Measurements from ENCODE around the gene BACH2.
"Not testable (repeated sequence)": the region's sequence is repeated elsewhere in the genome, so short reads cannot be mapped to it uniquely, and the experiment has no call there.

Gene BACH2

DNA sequence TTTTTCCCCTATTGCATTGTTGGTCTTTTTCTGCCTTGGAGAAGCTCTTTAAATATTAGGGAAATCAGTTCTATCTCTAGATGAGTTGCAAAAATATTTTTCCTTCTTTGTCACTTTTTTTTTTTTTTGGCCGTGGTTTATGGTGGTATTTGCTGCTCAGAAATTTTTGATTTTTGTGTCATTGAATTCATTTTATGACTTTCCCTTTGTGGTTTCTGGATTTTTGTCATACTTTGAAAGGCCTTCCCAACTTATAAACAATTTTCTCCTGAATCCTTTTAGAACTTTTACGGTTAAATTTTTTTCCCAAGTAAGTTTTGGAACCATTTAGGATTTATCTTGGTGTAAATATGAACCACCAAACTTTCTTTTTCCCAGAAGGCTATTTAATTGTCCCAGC lies 256.7 kb downstream of the BACH2 start:
- no peak for DNase-seq (ENCODE audit: low read depth in 2 of 3, low spot score in 2 of 3)

DNA sequence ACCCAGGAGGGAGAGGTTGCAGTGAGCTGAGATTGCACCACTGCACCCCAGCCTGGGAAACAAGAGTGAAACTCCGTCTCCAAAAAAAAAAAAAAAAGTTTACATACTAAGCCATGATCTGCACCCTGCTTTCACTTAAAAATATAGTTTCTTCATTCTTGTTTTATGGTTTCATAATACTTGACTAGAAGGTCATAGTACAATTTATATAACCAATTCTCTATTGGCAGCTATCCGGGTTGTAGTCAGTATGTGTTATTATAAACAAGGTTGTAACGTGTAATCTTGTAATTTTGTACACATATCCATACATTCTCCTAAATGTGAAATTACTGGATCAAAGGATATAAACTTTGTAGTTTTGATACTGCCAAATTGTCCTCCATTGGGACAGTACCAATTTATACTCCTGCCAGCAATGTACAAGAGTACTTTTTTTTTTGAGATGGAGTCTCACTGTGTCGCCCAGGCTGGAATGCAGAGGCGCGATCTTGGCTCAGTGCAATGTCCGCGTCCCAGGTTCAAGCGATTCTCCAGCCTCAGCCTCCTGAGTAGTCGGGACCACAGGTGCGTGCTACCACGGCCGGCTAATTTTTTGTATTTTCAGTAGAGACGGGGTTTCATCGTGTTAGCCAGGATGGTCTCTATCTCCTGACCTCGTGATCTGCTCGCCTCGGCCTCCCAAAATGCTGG lies 257.5 kb downstream of the BACH2 start:
- DNase-seq (ENCODE audit: low read depth in 2 of 3, low spot score in 2 of 3): no peak

DNA sequence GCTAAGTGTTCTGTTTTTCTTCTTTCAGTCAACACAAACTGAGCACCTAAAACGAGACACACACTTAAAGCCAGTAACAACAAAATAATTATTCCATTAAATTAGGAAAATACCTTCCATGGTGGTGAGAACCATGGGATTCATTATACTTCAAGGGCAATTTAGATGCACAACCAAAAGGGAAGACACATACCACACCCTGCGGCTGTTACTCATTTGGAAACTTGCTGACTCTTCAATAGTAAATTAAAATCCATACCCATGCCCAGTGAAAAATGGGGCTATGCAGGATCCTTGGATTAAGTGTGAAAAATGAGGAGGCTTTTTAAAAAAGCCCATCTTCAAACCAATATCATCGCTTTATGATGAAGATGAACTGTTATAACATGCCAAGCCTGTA lies 259.7 kb downstream of the BACH2 start:
- DNase-seq (ENCODE audit: low read depth in 2 of 3, low spot score in 2 of 3): no peak

DNA sequence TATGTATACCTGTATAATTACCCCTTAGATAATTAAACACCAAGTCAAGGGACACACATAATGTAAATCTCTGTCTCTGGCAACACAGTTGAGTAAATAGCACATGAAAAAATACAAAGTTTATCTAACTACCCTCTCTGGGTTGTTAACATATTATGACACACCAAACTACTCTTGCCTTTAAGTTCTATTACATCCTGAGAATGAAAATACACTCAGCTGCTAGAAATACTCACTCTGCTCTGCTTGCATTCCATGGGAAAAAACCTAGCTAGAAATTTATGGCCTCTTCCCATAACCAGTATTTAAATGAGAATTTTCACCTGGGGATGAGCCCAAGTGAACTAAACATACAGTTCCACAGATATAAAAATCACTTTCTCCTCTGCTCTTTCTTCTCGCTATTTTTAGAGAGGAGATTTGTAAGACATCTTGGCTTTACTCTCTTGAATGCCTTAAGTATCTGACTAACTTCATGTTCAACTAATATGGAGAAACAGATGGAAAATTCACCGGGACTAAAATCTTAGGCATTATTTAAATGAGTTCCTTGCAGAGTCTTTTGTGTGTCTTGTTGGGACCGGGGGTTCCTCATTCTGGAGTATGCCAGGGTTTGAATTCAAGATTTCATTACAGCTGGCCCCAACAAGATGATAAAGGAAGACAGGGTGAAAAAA lies 261.5 kb downstream of the BACH2 start:
- no peak for DNase-seq (ENCODE audit: low read depth in 2 of 3, low spot score in 2 of 3)

DNA sequence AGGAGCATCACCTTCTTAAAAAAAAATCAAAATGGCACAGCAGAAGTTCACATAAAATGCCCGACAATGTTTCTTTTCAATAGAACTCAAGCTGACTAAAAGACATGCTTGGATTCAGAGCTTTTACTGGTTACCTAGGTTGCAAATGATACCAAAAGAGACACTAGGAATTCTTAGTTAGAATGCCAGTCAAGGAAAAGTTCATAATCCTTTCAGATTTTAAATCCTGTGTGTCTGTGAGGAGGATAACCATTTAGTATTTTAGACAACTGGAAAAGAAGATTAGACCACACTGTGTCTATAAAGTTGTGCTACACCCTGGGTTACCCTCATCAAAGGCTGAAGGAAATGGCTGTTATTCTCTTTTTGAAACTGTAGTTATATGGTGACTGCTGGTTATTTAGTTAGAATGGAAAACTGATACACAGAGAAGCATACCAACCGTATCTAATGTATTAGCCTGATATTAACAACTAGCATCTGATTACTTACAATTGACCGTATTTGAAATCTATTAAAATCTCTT lies 262.8 kb downstream of the BACH2 start:
- DNase-seq (ENCODE audit: low read depth in 2 of 3, low spot score in 2 of 3): no peak

DNA sequence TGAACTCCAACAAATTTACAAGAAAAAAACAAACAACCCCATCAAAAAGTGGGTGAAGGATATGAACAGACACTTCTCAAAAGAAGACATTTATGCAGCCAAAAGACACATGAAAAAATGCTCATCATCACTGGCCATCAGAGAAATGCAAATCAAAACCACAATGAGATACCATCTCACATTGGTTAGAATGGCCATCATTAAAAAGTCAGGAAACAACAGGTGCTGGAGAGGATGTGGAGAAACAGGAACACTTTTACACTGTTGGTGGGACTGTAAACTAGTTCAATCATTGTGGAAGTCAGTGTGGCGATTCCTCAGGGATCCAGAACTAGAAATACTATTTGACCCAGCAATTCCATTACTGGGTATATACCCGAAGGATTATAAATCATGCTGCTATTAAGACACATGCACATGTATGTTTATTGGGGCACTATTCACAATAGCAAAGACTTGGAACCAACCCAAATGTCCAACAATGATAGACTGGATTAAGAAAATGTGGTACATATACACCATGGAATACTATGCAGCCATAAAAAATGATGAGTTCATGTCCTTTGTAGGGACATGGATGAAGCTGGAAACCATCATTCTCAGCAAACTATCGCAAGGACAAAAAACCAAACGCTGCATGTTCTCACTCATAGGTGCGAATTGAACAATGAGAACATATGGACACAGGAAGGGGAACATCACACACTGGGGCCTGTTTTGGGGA lies 264.0 kb downstream of the BACH2 start:
- not testable (repeated sequence) for DNase-seq (ENCODE audit: low read depth in 2 of 3, low spot score in 2 of 3)

DNA sequence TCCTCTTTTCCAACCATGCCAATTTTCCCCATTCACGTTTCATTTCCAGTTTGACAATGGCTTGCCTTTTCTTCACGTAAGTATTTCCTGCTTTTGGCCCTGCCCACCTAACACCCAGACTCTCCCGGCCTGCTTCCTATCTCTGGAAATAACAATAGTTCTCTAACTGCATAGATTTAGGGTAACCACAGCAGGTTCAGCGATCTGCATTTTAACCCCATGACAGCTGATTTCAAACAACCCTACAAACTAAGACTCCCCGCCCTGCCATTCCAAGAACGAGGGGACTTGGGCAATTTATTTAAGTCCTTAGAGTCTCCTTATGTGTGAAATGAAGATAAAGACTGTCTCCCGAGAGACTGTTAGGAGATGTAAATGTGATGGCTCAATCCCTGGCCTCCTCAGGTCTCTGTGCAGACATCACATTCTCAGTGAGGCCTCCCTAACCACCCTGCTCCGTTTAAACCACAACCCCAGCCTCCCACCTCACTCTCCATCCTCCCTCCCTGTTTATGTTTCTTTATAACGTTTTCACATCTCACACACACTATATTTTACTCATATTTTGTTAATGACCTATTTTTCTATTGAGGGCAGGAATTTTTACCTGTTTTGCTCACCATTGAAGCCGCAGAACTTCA lies 267.5 kb downstream of the BACH2 start:
- no peak for DNase-seq (ENCODE audit: low read depth in 2 of 3, low spot score in 2 of 3)

DNA sequence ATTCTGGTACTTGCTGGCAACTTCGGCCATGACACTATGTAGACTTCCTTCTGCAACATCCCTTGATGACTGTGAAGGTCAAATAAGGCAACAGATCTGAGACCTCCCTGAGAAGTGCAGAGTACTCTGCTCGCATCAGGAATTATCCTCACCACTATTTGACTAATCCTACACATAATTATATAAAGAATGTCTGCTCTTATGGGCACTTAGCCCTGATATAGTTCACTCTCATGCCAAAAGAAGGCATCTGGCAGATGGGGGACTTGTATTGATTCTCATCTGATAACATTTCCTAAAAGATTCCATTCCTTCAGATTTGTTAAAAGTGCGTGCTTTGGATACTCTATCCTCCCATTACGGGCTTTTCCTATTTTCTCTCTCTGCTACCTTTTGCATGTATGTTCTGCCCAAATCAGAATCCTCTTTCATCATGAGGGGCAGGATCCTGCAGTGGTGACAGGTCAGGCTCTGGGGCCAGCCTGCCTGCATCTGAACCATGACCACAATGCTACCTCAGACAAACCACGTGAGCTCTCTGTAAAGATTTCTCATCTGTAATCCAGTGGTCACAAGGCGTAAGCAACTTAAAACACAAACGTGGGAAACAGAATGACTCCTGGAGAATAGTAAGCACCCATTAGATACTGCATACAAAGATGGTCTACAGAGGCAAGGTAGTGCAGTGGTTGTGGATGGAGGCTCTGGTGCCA lies 268.4 kb downstream of the BACH2 start:
- no peak for DNase-seq (ENCODE audit: low read depth in 2 of 3, low spot score in 2 of 3)

DNA sequence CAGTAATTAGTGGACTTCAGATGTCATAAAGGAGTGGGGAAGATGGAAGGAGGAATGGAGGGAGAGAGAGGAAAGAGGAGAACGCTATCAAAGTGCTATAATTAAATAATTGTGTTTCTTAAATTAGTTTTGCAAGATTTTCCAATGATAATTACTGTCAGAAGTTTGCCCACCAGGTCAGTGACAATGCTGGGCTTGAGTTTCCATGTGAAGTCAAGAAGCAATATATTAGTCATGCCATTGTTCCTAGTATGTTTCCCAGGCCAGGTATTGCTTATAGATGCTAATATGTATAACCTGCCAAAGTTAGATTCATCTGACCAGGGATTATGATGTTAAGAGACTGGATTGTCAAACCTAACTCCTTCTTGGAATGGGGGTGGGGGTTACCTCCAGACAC lies 270.4 kb downstream of the BACH2 start:
- no peak for DNase-seq (ENCODE audit: low read depth in 2 of 3, low spot score in 2 of 3)

DNA sequence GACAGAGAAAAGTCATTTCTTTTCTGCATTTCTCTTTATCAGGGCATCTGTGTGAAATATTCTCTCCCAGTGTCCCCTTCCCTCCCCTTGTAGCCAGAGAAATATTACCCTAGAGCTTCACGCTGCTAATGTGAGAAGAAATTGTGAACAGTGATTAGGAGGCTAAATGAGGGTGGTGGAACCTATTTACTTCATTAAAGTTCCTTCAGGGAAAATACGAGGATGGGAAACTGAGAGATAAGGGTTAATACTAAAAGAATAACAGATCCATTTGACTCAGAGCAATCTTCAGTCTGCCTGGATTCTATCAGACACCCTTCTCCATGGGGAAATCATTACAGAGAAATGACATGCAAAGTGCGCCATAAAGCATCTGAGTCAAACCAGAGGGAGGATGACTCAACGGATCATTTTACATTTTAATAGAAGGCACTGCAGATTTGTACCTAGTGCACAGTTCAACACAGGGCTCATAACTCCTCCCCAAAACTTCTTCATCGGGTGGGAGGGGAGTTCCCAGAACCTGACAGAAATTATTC lies 271.1 kb downstream of the BACH2 start:
- DNase-seq (ENCODE audit: low read depth in 2 of 3, low spot score in 2 of 3): no peak

DNA sequence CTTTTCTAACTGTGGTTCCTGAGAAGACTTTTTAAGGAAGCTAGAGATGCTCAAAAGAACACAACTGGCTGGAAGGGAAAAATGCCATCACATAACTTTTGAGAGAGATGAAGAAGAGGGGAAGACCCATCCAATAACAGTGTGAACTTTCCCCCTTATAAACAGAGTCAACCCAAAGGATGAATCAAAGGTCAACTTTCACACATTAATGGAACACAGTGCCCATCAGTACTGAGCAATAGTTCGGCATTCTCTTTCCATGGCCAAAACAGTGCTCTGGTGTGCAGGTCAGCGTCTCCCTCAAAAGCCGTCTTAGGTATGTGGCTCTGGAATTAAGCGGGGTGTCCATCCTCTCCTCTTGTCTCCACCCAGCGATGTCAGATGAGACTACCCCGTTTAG lies 272.0 kb downstream of the BACH2 start:
- no peak for DNase-seq (ENCODE audit: low read depth in 2 of 3, low spot score in 2 of 3)

DNA sequence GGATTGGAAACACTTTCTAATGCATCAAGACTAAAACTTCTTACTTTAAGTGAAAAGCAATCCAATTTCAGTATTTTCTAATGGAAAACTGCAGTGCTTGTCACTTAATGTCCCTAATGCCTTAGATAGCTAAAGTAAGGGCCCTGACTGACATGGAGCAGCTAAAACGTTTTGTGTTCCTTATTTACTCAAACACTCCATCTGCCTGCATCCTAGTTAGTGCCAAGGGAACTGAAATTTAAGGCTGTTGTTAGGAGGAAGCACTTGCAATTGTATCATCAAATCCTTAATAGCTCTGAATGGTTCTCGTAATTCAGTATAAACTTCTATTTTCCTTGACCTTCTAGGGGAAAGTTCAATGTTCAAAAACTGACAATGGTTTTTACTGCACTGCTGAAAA lies 274.9 kb downstream of the BACH2 start:
- no peak for DNase-seq (ENCODE audit: low read depth in 2 of 3, low spot score in 2 of 3)

DNA sequence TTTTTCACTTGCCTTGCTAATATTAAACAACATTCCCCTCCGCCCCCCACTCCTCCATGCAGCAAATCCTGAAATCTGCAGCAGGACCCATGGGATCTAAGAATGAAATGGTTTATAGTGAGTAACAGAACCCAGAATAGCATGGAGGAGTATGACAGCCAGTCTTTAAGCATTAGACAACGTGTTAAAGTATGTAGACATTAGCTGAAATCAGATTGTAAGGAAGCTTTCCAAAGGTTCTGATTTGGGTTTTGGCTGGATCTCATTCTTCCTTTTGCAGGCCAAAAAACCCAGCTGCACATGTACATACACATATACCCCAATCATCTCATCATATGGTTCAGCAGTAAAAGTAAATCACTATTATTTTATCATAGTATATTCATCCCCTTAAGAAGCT lies 275.9 kb downstream of the BACH2 start:
- DNase-seq (ENCODE audit: low read depth in 2 of 3, low spot score in 2 of 3): no peak

DNA sequence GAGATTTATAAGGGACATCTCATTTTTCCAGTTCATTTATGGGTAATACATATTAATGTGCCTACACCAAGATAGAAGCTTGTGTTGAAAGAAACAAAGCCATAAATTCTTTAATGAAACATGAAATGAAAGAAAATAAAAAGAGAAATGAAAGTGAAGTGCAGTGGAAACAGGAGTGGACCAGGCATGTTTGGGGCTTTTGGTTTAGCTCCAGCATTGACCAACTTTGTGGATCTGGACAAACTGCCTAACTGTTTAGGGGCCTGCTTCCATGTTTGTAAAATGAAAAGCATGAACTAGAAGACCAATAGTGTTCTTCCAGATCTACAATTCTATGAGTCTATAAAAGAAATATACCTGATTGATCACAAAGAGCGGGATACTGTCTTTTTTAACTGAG lies 277.4 kb downstream of the BACH2 start:
- DNase-seq (ENCODE audit: low read depth in 2 of 3, low spot score in 2 of 3): no peak

DNA sequence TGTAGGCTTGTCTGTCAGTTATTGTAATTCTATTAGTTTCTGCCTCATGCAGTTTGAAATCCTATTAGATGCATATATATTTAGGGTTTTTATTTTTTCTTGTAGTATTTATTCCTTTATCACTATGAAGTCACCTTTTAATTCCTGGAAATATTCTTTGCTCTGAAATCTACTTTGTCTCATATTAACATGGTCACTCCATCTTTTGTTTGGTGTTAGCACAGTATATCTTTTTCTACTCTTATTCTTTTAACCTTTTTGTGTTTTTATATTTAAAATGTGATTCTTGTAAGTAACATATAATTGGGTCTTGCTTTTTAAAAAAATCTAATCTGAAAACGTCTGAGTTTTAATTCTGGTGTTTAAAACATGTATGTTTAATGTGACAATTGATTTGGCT lies 280.8 kb downstream of the BACH2 start:
- no peak for DNase-seq (ENCODE audit: low read depth in 2 of 3, low spot score in 2 of 3)

DNA sequence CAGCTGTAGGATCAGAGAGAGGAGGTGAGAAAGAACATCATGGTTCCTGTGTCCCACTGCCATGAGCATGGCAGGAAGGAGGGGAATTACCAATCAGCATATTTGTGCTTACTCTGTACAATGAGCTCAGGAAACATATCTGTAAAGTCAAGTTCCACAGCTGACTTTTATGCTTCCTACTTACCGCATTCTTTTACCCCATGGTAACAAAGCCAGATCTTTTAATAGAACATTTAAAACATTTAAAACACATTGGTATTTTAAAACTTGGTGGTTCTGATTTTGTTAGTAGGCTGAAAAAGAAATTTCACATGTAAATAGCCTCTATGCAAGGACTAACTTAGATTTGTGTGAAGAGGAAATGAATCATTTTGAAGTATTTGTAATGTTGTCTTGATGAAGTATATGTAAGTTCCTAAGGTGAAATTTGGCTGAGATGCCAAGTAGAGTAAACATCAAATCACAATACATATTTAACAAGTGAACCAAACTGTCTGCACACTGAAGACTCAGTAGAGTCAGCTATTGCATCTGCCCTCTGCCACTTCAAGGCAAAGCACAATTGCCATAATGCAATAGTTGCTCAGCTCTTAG lies 287.6 kb downstream of the BACH2 start:
- DNase-seq (ENCODE audit: low read depth in 2 of 3, low spot score in 2 of 3): no peak

DNA sequence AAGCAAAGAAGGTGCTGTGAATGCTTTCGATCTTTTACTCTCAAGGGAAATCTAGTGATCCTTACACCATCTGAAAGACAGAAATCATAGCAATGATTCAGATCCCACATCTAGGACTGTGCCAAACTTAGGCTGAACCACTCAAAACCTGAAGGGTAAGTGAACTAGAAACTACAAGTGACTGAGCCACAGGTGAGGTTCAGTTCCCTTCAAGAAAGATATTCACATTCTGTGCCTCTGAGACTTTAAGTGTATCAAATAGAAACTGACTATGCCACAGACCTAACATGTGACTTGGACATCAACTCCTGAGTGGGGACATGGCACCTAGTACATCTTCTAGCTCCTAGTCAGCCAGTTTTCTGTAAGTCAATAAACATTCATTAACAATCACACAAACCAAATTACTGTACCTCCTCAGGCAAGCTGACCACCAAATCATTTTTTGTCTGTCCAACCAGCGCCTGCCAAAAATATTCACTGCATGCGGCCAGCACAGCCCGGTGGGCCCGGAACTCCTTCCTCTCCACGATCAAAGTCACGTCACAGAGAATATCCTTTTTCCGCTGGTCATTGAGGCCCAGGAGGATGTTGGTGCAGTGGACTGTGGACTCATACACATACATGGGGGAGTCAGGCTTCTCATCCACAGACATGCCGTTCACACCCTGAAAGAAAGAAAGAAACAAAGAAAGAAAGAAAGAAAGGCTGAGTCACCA lies 288.3 kb downstream of the BACH2 start:
- DNase-seq (ENCODE audit: low read depth in 2 of 3, low spot score in 2 of 3): no peak

DNA sequence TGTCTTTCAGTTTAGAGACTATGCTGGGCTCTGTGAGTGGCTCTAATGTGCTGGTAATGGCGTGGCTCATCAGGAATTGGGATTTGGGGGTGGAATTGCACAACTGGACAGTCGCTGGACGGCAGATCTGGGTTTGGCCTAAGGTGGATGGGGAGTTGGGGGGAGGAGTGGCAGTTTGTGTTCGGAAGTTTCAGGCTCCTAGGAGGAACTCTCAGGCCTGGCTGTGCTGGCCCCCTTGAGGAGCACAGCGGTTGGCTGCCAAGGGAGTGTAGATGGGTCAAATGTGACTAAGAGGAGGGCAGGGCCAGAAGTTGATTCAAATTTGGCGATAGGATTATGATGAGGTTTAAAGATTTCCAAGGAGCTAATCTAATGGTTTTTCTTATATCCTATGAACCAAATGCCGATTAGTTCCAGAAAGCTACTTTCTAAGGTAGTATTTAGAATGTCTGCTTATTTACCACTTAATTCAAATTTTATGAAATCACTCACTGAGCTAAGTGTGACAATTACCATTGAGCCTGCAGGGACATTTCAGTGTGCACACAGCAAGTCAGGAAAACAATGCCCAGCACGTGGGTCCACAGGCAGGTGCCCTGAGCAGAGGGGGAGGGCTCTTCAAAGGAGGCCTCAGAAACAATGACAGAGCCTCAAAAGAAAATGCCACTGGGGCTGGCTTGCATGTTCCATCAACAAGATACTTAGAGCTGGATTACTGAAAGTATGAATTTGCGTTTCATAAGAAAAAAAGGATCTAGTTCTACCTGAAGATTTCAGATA lies 291.4 kb downstream of the BACH2 start:
- DNase-seq (ENCODE audit: low read depth in 2 of 3, low spot score in 2 of 3): no peak

DNA sequence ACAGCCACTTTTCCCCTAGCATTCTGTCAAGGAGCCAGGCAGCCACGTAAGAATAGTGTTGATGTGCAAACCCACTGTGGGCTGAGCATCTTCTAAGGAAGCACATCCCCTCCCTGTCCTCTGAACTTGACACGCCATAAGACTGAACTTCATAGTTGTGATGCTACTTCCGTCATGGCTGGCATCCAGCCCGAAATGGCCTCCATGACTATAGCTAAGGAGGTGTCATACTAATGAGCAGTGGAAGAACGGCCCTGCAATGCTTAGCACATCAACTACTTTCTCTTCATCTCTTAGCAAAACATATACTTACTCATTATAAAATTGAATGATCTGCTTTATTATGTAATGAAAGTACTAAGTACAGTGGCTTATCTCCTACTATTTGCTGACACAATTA lies 292.1 kb downstream of the BACH2 start:
- no peak for DNase-seq (ENCODE audit: low read depth in 2 of 3, low spot score in 2 of 3)
